Neuronal stem cell (in vitro differentiated cells): Measurements from ENCODE around the gene WNT16.

Experiments used
- DNase-seq: peaks from one replicate; pipeline ENCODE4 v3.0.0-alpha.2; 2013; ENCODE audit warnings: low spot score
- H2AFZ ChIP-seq: one replicate; pipeline ENCODE4 v1.6.1; 2013; ENCODE audit warnings: mild to moderate bottlenecking, low read length, inconsistent platforms
- H2AK5ac ChIP-seq: 2 replicates; pipeline ENCODE4 v1.6.1; 2013; ENCODE audit warnings: low read depth, mild to moderate bottlenecking, inconsistent platforms, low read length, moderate library complexity, mixed read lengths
- H2BK120ac ChIP-seq: 2 replicates; pipeline ENCODE4 v1.6.1; 2013; ENCODE audit warnings: low read depth, mild to moderate bottlenecking, inconsistent platforms, low read length, moderate library complexity, mixed read lengths
- H2BK12ac ChIP-seq: one replicate; pipeline ENCODE4 v1.6.1; 2013; ENCODE audit warnings: low read length, inconsistent platforms
- H2BK15ac ChIP-seq: 2 replicates; pipeline ENCODE4 v1.6.1; 2013; ENCODE audit warnings: mild to moderate bottlenecking, low read length, inconsistent platforms, mixed read lengths
- H2BK5ac ChIP-seq: one replicate; pipeline ENCODE4 v1.6.1; 2013; ENCODE audit warnings: inconsistent platforms, mild to moderate bottlenecking, low read length, moderate library complexity
- H3K14ac ChIP-seq: one replicate; pipeline ENCODE4 v1.6.1; 2013; ENCODE audit warnings: low read length, inconsistent platforms
- H3K18ac ChIP-seq: 2 replicates; pipeline ENCODE4 v1.6.1; 2013; ENCODE audit warnings: low read length, inconsistent platforms
- H3K23ac ChIP-seq: 2 replicates; pipeline ENCODE4 v1.6.1; 2013; ENCODE audit warnings: low read depth, mild to moderate bottlenecking, mixed read lengths, low read length, inconsistent platforms; ENCODE audit not compliant: poor library complexity
- H3K27ac ChIP-seq: replicated peaks from 3 replicates; pipeline ENCODE4 v1.5.1; 2013; ENCODE audit warnings: low read length, inconsistent platforms
- H3K27me3 ChIP-seq, 3 experiments: 2 replicates each; pipeline ENCODE4 v1.6.1; 2013; ENCODE audit warnings: low read length in 3 of 3, mild to moderate bottlenecking in 2 of 3, inconsistent platforms in 1 of 3, low read depth in 1 of 3, mixed read lengths in 1 of 3, moderate library complexity in 1 of 3; ENCODE audit not compliant: control insufficient read depth in 3 of 3, insufficient read depth in 3 of 3
- H3K36me3 ChIP-seq, 2 donors: replicated peaks in 1 of 2; 2 replicates each; pipeline ENCODE4 v1.6.1; 2013; ENCODE audit warnings: low read length in 2 of 2; ENCODE audit not compliant: control insufficient read depth in 2 of 2, insufficient read depth in 2 of 2
- H3K4ac ChIP-seq: 2 replicates; pipeline ENCODE4 v1.6.1; 2013; ENCODE audit warnings: inconsistent platforms, mild to moderate bottlenecking, low read length, moderate library complexity
- H3K4me1 ChIP-seq, 2 donors: 1 replicate in 1 of 2; 2 replicates in 1 of 2; pipeline ENCODE4 v1.6.1; 2013; ENCODE audit warnings: low read length in 2 of 2, low read depth in 1 of 2; ENCODE audit not compliant: control insufficient read depth in 2 of 2, insufficient read depth in 1 of 2
- H3K4me2 ChIP-seq: one replicate; pipeline ENCODE4 v1.6.1; 2013; ENCODE audit warnings: mild to moderate bottlenecking, low read length, inconsistent platforms; ENCODE audit not compliant: insufficient read depth, poor library complexity, severe bottlenecking
- H3K4me3 ChIP-seq, 2 donors: 2 replicates each; pipeline ENCODE4 v1.5.1; 2013; ENCODE audit warnings: low read length in 2 of 2, mild to moderate bottlenecking in 2 of 2, inconsistent platforms in 1 of 2, moderate library complexity in 1 of 2
- H3K79me1 ChIP-seq: one replicate; pipeline ENCODE4 v1.6.1; 2013; ENCODE audit warnings: low read depth, mild to moderate bottlenecking, inconsistent platforms, low read length, moderate library complexity
- H3K9ac ChIP-seq: one replicate; pipeline ENCODE4 v1.6.1; 2013; ENCODE audit warnings: mild to moderate bottlenecking, low read depth, low read length, inconsistent platforms; ENCODE audit not compliant: poor library complexity
- H3K9me3 ChIP-seq, 2 donors: replicated peaks in 1 of 2; 2 replicates each; pipeline versions ENCODE3 to v1.6.1; 2013; ENCODE audit warnings: low read length in 2 of 2, mild to moderate bottlenecking in 2 of 2, inconsistent platforms in 1 of 2, low read depth in 1 of 2, mixed read lengths in 1 of 2, moderate library complexity in 1 of 2; ENCODE audit not compliant: control insufficient read depth in 2 of 2, insufficient read depth in 1 of 2
- H4K8ac ChIP-seq: one replicate; pipeline ENCODE4 v1.6.1; 2013; ENCODE audit warnings: low read depth, mild to moderate bottlenecking, inconsistent platforms, low read length, moderate library complexity
- H4K91ac ChIP-seq: one replicate; pipeline ENCODE4 v1.6.1; 2013; ENCODE audit warnings: low read length, low read depth, mild to moderate bottlenecking, inconsistent platforms; ENCODE audit not compliant: poor library complexity
- WGBS, 2 donors: extraction: QIAGEN DNeasy Blood & Tissue Kit; methylation state at CpG; one replicate each; pipeline ENCODE4 v1.1.7; 2013; ENCODE audit warnings: missing lambda C conversion rate in 2 of 2, mixed read lengths in 1 of 2; ENCODE audit not compliant: insufficient read length in 2 of 2, insufficient replicate concordance in 1 of 2; ENCODE audit errors: extremely low coverage in 2 of 2; 5-methylcytosine and 5-hydroxymethylcytosine counted together

WNT16 gene

GRCh38 chr7:121344497-121344896, 15.7 kb downstream of the WNT16 start:
- Histone ChIP-seq H2BK12ac (no peak overlapping the region), H3K23ac (no peak overlapping the region), H3K4me1 (peaks cover 0 to 1% of the 10 kb centered on the region in 2 donors), H2AFZ (no peak overlapping the region), H3K27ac (no peak overlapping the region), H3K79me1 (no peaks in the 10 kb centered on the region), H3K9ac (no peak overlapping the region), H3K27me3 (no peaks in the 10 kb centered on the region), H3K9me3 (no peaks in the 10 kb centered on the region), H3K4me3 (no peak overlapping the region), H3K14ac (no peak overlapping the region), H2BK15ac (no peak overlapping the region), H4K8ac (no peak overlapping the region), H2BK5ac (no peak overlapping the region), H2AK5ac (no peak overlapping the region), H3K4me2 (no peak overlapping the region), H3K36me3 (peaks cover 2 to 11% of the 10 kb centered on the region in 2 donors), H2BK120ac (no peak overlapping the region), H3K18ac (no peak overlapping the region), H4K91ac (no peak overlapping the region), H3K4ac (no peak overlapping the region)
- WGBS, 2 donors: no CpG with 5 or more reads among the region's 1 CpG
- no peak for DNase-seq

GRCh38 chr7:121351682-121352081, 22.9 kb downstream of the WNT16 start:
- H2BK5ac ChIP-seq: no peak overlapping the region
- no peak overlapping the region for H2BK120ac ChIP-seq
- no peak overlapping the region for H3K27ac ChIP-seq
- no peak overlapping the region for H2AK5ac ChIP-seq
- H3K4me3 ChIP-seq: no peak overlapping the region
- H4K91ac ChIP-seq: no peak overlapping the region
- no peak for DNase-seq
- no peak overlapping the region for H3K4ac ChIP-seq
- no peak overlapping the region for H4K8ac ChIP-seq
- no peak overlapping the region for H2BK12ac ChIP-seq
- no peak overlapping the region for H3K14ac ChIP-seq
- H3K79me1 ChIP-seq: no peaks in the 10 kb centered on the region
- no peak overlapping the region for H3K23ac ChIP-seq
- no peak overlapping the region for H3K4me2 ChIP-seq
- H3K9me3 ChIP-seq: no peaks in the 10 kb centered on the region
- H3K27me3 ChIP-seq: no peaks in the 10 kb centered on the region
- H3K36me3 ChIP-seq: peaks cover 3 to 72% of the 10 kb centered on the region in 2 donors
- no peak overlapping the region for H3K9ac ChIP-seq
- H2AFZ ChIP-seq: no peak overlapping the region
- H2BK15ac ChIP-seq: no peak overlapping the region
- no peak overlapping the region for H3K18ac ChIP-seq
- H3K4me1 ChIP-seq: peaks cover 0 to 1% of the 10 kb centered on the region in 2 donors

- Histone ChIP-seq H3K79me1 (no peaks in the 10 kb centered on the region), H2AFZ (no peak overlapping the region), H3K27me3 (no peaks in the 10 kb centered on the region), H4K8ac (no peak overlapping the region), H3K23ac (no peak overlapping the region), H2BK12ac (no peak overlapping the region), H2BK120ac (no peak overlapping the region), H3K18ac (no peak overlapping the region), H3K4me1 (peaks cover 0 to under 1% of the 10 kb centered on the region in 2 donors), H2BK15ac (no peak overlapping the region), H3K36me3 (peaks cover 3 to 72% of the 10 kb centered on the region in 2 donors), H3K4me2 (no peak overlapping the region), H3K9ac (no peak overlapping the region), H4K91ac (no peak overlapping the region), H3K4ac (no peak overlapping the region), H3K9me3 (no peaks in the 10 kb centered on the region), H3K14ac (no peak overlapping the region), H2BK5ac (no peak overlapping the region), H3K27ac (no peak overlapping the region), H2AK5ac (no peak overlapping the region), H3K4me3 (no peak overlapping the region)
- no peak for DNase-seq
- no CpG with 5 or more reads among the region's 3 CpGs for WGBS, 2 donors
Observed at GRCh38 chr7:121352323-121352722, 23.5 kb downstream of the WNT16 start.

- Histone ChIP-seq H3K23ac (no peak overlapping the region), H3K4me2 (no peak overlapping the region), H2BK12ac (no peak overlapping the region), H2BK15ac (no peak overlapping the region), H3K4me1 (no peaks in the 10 kb centered on the region), H3K36me3 (peaks cover 3 to 99% of the 10 kb centered on the region in 2 donors), H3K14ac (no peak overlapping the region), H3K27ac (no peak overlapping the region), H3K27me3 (no peaks in the 10 kb centered on the region), H3K9ac (no peak overlapping the region), H3K4me3 (no peak overlapping the region), H2BK120ac (no peak overlapping the region), H3K9me3 (no peaks in the 10 kb centered on the region), H3K79me1 (no peaks in the 10 kb centered on the region), H3K18ac (no peak overlapping the region), H4K8ac (no peak overlapping the region), H4K91ac (no peak overlapping the region), H3K4ac (no peak overlapping the region), H2BK5ac (no peak overlapping the region), H2AFZ (no peak overlapping the region), H2AK5ac (no peak overlapping the region)
- no peak for DNase-seq
- no CpG with 5 or more reads among the region's 2 CpGs for WGBS, 2 donors
Observed at GRCh38 chr7:121355574-121355973, 26.8 kb downstream of the WNT16 start.
